Stimulated activated CD4-positive, alpha-beta T cell treated with anti-CD3 and anti-CD28 coated beads, Interleukin-1b, Interleukin-23, amount 100 ng/mL, for 48 hours (primary cell): ENCODE data around the gene AUTS2.

Experiments
- DNase-seq: peaks from one replicate; pipeline ENCODE4 v3.0.0-alpha.2; 2020

AUTS2 gene

GRCh38 chr7:69661342-69661741 is 63.1 kb downstream of the AUTS2 start:
- DNase-seq = no peak

GRCh38 chr7:69663911-69664832 is 65.9 kb downstream of the AUTS2 start:
- no peak for DNase-seq

- no peak for DNase-seq
Observed at GRCh38 chr7:69665369-69665768, 67.1 kb downstream of the AUTS2 start.

GRCh38 chr7:69668339-69668870 is 70.1 kb downstream of the AUTS2 start:
- no peak for DNase-seq

- no peak for DNase-seq
Observed at GRCh38 chr7:69670701-69671100, 72.4 kb downstream of the AUTS2 start.

GRCh38 chr7:69673074-69673473 is 74.8 kb downstream of the AUTS2 start:
- DNase-seq = no peak

GRCh38 chr7:69674701-69675182 is 76.5 kb downstream of the AUTS2 start:
- no peak for DNase-seq

- DNase-seq = no peak
Observed at GRCh38 chr7:69676247-69676646, 78.0 kb downstream of the AUTS2 start.

GRCh38 chr7:69677054-69677852 is 79.0 kb downstream of the AUTS2 start:
- DNase-seq = no peak

GRCh38 chr7:69677881-69678493 is 79.7 kb downstream of the AUTS2 start:
- DNase-seq = no peak

- no peak for DNase-seq
Observed at GRCh38 chr7:69678494-69679187, 80.4 kb downstream of the AUTS2 start.

- DNase-seq = no peak
Observed at GRCh38 chr7:69681181-69681580, 82.9 kb downstream of the AUTS2 start.

GRCh38 chr7:69682518-69682917 is 84.2 kb downstream of the AUTS2 start:
- no peak for DNase-seq

- no peak for DNase-seq
Observed at GRCh38 chr7:69683002-69683401, 84.7 kb downstream of the AUTS2 start.

- no peak for DNase-seq
Observed at GRCh38 chr7:69684369-69685292, 86.4 kb downstream of the AUTS2 start.

GRCh38 chr7:69685293-69685631 is 87.0 kb downstream of the AUTS2 start:
- no peak for DNase-seq

- DNase-seq = no peak
Observed at GRCh38 chr7:69686366-69686765, 88.1 kb downstream of the AUTS2 start.

- DNase-seq = no peak
Observed at GRCh38 chr7:69687739-69688433, 89.6 kb downstream of the AUTS2 start.

- no peak for DNase-seq
Observed at GRCh38 chr7:69690329-69690728, 92.1 kb downstream of the AUTS2 start.

- DNase-seq = no peak
Observed at GRCh38 chr7:69691327-69691726, 93.1 kb downstream of the AUTS2 start.

- no peak for DNase-seq
Observed at GRCh38 chr7:69691734-69692133, 93.5 kb downstream of the AUTS2 start.
